DMS 273 treated with DMSO at 0.1 percent for 48 hours (cell line): Measurements from ENCODE around the gene NGFR.
"Not testable (repeated sequence)": the region's sequence is repeated elsewhere in the genome, so short reads cannot be mapped to it uniquely, and the experiment has no call there.

Source experiments
- DNase-seq: peaks from one replicate; lab custom pipeline; 2025; lab: John Stamatoyannopoulos, UW

Gene NGFR

GRCh38 chr17:49546546-49547535, 51.7 kb downstream of the NGFR start:
- no peak for DNase-seq

DNA sequence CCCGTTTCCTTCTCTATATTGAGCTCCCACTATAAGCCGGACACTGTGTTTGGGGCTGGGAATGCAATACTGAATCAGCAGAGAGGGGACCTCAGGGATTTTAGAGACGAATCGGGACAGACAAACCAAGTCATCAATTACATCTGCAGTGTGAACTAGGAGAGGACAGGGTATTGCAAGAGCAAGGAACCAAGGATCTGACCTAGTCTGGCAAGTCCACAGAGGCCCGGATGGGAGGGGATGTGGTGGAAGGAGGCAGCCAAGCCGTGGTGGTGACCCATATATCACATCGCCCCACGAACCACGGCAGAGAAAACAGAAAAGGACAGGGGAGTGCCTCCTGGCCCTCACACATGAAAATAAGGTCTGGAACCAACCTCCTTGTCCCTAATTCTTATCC, 52.5 kb downstream of the NGFR start:
- DNase-seq = no peak

GRCh38 chr17:49548051-49548505, 53.0 kb downstream of the NGFR start:
- DNase-seq = no peak

DNA sequence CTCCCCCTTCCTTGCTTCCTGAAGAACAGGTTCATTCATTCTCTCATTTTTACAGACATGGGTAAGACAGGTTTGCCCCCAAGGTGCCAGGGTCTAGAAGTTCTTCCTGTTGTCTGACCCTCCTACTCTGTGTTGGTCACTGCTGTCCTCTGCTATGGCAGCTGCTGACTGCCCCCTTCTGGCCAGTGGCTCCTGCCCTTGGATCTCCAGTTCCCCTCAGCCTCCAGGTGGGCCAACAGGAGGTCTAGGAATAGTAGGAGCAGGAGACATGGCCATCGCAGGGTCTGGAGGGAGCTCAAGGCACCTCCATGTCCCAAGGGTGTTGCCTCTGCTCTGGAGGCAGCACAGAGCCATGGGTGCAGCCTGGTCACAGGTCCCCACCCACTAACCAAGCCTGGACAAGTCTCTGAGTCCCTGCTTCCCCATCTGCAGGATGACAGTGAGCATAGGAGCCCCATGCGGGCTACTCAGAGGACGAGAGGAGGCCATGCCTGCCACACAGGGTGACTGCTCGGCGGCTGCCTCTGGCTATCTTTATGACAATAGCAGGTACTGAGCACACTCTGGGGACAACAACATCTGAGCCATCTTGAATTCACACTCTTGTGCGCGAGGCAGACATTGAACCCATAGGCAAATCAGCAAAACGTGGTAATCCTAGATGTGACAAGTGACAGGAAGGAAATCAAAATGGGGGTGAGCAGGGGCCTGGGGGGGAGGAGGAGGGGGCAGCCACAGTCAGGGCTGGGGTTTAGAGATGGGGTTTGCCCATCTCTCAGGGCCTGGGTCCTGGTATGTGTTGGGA, 53.6 kb downstream of the NGFR start:
- peak; percentile 11 for DNase-seq

- no peak for DNase-seq
Observed at GRCh38 chr17:49549311-49549605, 54.2 kb downstream of the NGFR start.

- no peak for DNase-seq
Observed at GRCh38 chr17:49549691-49550678, 54.9 kb downstream of the NGFR start.

DNA sequence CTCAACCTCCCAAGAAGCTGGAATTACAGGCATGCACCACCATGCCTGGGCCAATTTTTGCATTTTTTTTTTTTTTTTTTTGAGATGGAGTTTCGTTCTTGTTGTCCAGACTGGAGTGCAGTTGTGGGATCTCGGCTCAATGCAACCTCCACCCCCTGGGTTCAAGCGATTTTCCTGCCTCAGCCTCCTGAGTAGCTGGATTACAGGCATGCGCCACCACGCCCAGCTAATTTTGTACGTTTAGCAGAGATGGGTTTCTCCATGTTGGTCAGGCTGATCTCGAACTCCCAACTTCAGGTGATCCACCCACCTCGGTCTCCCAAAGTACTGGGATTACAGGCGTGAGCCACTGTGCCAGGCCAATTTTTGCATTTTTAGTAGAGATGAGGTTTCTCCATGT, 55.7 kb downstream of the NGFR start:
- DNase-seq = not testable (repeated sequence)

- DNase-seq = no peak
Observed at GRCh38 chr17:49551221-49552069, 56.4 kb downstream of the NGFR start.

DNA sequence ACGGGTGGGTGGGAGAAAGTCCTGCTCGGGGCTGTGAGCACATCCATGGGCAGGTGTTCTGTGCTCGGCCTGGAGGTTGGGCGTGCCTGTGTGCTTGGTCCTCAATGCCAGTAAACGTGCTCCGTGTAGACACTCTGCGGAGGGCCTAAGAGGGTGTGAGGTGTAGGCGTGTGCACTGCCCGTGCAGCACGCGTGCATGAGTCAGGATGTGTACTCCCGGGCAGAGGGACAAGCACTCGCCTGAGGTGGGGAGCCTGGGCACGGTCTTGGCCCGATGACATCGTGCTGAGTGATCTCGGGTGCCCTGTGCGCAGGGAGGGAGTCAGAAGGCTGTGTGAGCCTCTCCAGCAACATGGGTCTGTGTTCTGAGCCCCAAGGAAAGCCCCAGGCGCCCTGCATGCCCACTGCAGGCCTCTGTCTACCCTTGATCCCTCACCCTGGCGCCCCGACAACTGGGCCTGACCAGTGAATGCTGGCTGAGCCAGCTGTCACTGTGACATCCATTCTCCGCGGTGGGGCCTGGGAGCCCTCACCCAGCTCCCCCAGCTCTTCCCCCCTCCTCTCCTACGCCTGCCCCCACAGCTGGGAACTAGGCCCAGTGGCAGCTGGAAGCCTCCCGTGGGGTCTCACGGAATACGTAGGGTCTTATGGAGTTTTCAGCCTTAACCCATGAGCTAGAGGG, 57.1 kb downstream of the NGFR start:
- DNase-seq = no peak

DNA sequence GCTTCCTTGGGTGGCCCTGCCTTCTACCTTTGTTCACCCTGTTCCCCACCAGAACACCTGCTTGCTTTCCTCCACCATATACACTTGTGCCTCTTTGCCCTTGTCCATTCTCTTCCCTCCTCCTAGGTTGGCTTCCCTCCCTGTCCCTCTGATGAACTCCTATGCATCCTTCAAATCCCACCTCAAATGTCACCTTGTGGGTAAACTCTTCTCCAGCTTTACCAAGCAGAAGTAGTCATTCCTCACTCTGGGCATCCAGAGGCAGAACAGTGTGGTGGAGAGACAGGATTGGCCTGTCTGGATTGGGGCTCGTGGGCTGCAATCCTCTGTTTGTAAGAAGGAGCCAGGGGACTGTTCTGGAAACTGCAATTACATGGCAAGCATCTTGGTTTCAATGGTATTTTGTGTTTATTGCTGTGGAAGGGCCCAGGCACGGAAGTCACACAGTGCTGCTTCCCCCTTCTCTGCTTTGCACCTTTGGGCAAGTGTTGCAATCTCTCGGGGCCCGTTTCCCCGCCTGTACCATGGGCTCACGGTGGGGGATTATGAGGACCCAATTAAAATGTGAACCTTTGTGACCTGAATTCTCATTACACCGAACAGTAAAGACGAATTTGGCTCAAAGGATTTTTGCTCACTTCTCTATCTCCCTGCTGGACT, 58.7 kb downstream of the NGFR start:
- DNase-seq = no peak

- DNase-seq = no peak
Observed at GRCh38 chr17:49554694-49555494, 59.8 kb downstream of the NGFR start.

GRCh38 chr17:49555495-49556222, 60.6 kb downstream of the NGFR start:
- no peak for DNase-seq

GRCh38 chr17:49556223-49556943, 61.3 kb downstream of the NGFR start:
- DNase-seq = peak; percentile 55

GRCh38 chr17:49557312-49558024, 62.4 kb downstream of the NGFR start:
- peak; percentile 57 for DNase-seq
